ENCODE results near the gene TMOD2.

DNA sequence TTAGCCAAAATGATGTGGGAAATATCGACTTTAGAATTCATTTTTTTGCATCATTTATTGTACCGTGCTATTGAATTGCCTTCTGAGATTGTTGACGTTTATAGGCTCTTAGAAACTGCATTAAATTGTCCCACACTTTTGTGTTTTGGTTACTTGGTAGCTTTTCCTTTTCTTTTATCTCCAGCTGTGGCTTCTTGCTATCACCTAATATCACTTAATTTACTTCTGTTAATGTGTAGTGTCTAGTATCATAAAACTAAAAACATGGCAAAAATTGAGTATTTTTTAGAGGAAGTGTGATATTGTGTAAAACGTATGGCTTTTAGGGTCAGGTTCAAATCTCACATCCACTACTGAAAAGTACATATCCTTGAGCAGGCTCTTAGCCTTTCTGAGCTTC lies 89.3 kb downstream of the TMOD2 start:
- TF ChIP-seq, protein P1, sequence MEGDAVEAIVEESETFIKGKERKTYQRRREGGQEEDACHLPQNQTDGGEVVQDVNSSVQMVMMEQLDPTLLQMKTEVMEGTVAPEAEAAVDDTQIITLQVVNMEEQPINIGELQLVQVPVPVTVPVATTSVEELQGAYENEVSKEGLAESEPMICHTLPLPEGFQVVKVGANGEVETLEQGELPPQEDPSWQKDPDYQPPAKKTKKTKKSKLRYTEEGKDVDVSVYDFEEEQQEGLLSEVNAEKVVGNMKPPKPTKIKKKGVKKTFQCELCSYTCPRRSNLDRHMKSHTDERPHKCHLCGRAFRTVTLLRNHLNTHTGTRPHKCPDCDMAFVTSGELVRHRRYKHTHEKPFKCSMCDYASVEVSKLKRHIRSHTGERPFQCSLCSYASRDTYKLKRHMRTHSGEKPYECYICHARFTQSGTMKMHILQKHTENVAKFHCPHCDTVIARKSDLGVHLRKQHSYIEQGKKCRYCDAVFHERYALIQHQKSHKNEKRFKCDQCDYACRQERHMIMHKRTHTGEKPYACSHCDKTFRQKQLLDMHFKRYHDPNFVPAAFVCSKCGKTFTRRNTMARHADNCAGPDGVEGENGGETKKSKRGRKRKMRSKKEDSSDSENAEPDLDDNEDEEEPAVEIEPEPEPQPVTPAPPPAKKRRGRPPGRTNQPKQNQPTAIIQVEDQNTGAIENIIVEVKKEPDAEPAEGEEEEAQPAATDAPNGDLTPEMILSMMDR (IDR thresholded peaks at IDR 0.05): no peak
- TF ChIP-seq POLR2A (IDR thresholded peaks at IDR 0.05): no peak

All from thyroid gland (tissue), 4 donors.